Stimulated activated CD8-positive, alpha-beta memory T cell treated with anti-CD3 and anti-CD28 coated beads, Interleukin-15, amount 100 ng/mL, for 4 hours (primary cell): ENCODE measurements around the gene CEP112.
"Not testable (repeated sequence)": the region's sequence is repeated elsewhere in the genome, so short reads cannot be mapped to it uniquely, and the experiment has no call there.

Source experiments
- DNase-seq, 2 donors: peaks; one replicate each; pipeline ENCODE4 v3.0.0-alpha.2; 2020; ENCODE audit warnings: low read depth in 2 of 2

CEP112 gene

GRCh38 chr17:65684631-65685030 lies 507.3 kb downstream of the CEP112 start:
- no peak for DNase-seq

DNA sequence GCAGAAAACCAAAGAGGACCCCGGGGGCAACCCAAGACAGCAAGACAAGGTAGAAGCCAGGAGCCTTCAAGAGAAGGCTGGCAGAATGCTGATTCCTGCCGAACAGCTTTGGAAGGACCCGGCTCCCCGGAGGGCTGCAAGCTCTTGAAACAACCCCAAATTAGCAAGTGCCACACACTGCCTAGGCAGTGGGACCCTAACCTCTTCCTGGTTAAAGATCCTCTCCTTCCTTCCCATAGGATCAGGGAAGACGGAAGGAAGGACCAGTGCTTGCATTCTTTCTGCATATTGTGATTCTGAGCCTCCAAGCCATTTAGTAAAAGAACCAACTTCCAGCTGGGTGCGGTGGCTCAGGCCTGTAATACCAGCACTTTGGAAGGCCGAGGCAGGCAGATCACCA lies 508.5 kb downstream of the CEP112 start:
- DNase-seq: no peak

DNA sequence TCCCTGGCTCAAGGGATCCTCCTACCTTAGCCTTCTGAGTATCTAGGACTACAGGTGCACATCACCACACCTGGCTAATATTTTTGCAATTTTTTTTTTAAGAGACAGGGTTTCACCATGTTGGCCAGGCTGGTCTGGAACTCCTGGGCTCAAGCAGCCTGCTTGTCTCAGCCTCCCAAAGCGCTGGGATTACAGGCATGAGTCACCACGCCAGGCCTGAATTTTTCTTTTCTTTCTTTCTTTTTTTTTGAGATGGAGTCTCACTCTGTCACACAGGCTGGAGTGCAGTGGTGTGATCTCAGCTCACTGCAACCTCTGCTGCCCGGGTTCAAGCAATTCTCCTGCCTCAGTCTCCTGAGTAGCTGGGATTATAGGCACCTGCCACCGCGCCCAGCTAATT lies 510.2 kb downstream of the CEP112 start:
- DNase-seq: not testable (repeated sequence)

- DNase-seq: no peak
Observed at GRCh38 chr17:65679165-65679845, 512.6 kb downstream of the CEP112 start.

GRCh38 chr17:65678546-65678945 lies 513.4 kb downstream of the CEP112 start:
- DNase-seq: no peak

GRCh38 chr17:65677932-65678331 lies 514.0 kb downstream of the CEP112 start:
- no peak for DNase-seq

DNA sequence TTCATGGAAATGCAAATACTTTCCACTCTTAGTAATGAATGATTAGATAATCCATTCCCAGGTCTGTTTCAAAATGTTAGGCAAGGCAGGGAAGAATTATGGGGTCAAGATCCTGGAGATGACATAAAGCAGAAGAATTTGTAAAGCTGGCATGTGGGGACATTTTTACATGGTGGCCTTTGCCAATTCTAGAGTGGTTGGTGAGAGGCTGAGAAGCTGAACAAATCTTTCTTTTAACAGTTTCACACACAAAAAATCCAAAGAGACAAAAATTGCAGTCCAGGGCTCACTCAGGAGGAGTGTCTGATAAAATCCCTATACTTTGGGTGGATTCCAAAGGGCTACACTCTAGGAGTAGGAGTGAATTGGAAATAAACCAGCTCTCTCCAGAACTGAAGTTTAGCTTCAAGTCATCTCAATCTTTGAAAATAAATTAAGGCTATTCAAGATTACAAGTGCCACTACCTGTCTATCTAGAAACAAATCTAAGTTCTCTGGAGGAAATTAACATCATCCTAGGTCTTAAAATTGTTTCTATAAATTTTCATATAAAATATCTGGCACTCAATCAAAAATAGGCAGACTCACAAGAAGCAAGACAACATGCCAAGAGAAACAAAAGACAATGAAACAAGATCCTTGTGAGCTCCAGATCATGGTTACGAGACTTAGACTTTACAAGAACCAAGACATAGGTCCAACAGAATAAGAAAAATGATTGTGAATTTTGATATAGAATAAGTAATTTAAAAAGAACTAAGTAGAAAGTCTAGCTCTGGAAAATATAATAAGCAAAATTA lies 517.5 kb downstream of the CEP112 start:
- no peak for DNase-seq

- no peak for DNase-seq
Observed at GRCh38 chr17:65670667-65671371, 521.1 kb downstream of the CEP112 start.

GRCh38 chr17:65668211-65668610 lies 523.7 kb downstream of the CEP112 start:
- no peak for DNase-seq

DNA sequence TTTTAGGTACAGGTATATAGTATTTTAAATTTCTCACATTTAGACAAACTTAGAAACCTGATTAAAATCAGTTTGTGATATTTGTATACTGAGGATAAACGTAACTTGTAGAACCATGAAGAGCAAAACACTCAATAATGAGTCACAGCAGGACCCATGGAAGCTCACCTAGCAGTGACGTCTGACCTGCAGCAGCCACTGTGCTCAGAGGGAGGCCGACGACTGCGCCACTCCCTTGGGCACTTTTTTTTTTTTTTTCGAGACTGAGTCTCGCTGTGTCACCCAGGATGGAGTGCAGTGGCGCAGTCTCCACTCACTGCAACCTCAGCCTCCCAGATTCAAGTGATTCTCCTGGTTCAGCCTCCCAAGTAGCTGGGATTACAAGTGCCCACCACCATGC lies 524.3 kb downstream of the CEP112 start:
- DNase-seq: no peak

- no peak for DNase-seq
Observed at GRCh38 chr17:65666876-65667321, 525.0 kb downstream of the CEP112 start.

- no peak for DNase-seq
Observed at GRCh38 chr17:65665966-65666365, 526.0 kb downstream of the CEP112 start.

GRCh38 chr17:65664696-65665095 lies 527.2 kb downstream of the CEP112 start:
- DNase-seq: no peak

GRCh38 chr17:65664266-65664665 lies 527.7 kb downstream of the CEP112 start:
- no peak for DNase-seq

GRCh38 chr17:65662196-65662595 lies 529.7 kb downstream of the CEP112 start:
- DNase-seq: no peak

- no peak for DNase-seq
Observed at GRCh38 chr17:65660947-65661346, 531.0 kb downstream of the CEP112 start.

- no peak for DNase-seq
Observed at GRCh38 chr17:65660078-65660477, 531.9 kb downstream of the CEP112 start.

DNA sequence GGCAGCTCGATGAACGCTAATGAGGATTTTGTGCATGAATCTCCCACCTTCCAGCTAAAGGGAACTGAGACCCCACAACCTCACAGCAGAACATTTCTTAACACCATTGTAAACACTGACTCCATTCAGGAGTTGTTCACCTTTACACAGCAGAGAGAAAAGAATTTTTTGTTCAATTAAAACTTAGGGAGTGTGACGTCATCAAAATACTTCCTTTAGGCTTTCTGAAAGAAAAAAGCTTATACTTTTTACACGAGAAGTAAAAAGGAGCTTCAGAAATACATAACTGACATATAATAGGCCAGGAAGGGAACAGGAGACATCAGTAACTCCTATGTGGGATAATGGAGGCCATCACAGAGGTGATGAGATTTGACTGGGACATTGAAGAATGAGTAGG lies 532.4 kb downstream of the CEP112 start:
- DNase-seq: no peak

DNA sequence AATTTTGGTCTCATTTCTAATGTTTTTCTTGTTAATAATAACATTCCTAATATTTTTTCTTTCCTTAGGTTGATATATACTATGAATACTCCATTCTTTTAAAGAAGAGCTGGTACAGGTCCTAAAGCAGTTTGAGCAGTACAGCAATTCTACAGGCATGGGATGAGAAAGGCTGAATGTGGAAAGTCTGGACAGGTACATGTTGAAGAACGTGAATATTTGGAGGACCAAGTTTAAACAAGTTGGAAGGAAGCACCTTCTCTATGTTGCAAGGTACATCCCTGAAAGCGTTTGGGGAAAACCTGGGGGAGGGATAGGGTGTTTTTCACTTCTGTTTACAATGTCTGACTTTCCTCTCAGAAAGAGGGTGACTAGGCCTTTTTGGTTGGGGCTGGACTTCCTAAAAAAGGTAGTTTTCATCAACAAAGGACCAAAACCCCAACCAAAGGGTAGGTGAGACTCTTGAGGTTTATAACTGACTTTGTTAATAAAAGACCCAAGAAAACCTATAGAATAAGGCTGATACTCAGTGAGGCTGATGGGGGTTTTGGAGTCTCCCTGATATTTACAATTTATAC lies 534.6 kb downstream of the CEP112 start:
- no peak for DNase-seq

DNA sequence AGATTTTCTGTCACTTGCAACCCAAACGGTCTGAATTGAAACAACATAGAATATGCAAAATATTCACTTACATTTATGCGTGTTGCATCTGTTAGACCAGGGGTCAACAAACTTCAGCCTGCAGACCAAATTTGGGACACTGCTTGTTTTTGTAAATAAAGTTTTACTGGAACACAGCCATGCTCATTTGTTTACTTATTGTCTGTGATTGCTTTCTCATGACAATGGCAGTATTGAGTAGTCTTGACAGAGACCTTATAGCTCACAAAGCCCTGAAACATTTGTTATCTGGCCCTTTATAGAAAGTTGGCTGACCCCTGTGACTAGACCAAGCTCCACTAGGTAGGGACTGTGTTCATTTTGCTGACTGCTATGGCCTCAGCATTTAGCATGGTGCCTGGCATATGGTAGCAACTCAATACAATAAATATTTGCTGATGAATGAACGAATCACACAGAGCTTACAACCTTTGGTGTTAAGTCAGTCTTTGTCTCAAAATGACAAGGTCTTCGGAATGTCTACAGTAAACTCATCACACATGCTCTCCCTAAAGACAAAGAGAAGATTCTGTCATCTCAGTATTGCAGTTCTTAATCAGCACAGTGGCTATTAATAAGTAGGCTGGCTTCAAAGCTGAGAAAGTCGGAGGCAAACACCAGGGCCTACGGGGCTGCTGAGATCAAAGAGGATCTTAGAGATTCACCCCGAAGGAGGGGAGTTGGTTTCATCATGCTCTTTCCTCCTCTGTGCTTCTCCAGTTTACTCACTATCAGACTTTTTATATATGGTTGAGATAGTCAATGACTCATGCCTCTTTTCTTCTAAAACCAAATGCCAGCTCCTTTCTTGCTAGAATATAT lies 535.3 kb downstream of the CEP112 start:
- DNase-seq: no peak

GRCh38 chr17:65655706-65656105 lies 536.2 kb downstream of the CEP112 start:
- DNase-seq: no peak
